HepG2 (cell line): ENCODE measurements around the gene TARBP2. TPM values are rescaled to one million over a fixed set of nuclear protein-coding genes. Genes with fewer than 3 reads are reported as not detected.

Experiments
- AKAP8 ChIP-seq: sonication (generic); formaldehyde crosslinking; IDR thresholded peaks from 2 replicates; pipeline ENCODE4 v1.5.1; 2020; ENCODE audit warnings: mild to moderate bottlenecking, missing genetic modification reagents
- HCFC1 ChIP-seq: fragments of 150-350 bp; IDR thresholded peaks from 2 replicates; pipeline ENCODE4 v1.6.1; 2014; ENCODE audit warnings: low read depth, low read length
- HNF4G ChIP-seq, 2 experiments: sonication (generic) in 1 of 2; formaldehyde crosslinking in 1 of 2; IDR thresholded peaks; 2 replicates each; pipeline versions ENCODE4 v1.4.0 to v1.6.1; 2011 to 2020; ENCODE audit warnings: borderline replicate concordance in 2 of 2, low read depth in 2 of 2, mild to moderate bottlenecking in 2 of 2, low read length in 1 of 2, missing genetic modification reagents in 1 of 2, moderate library complexity in 1 of 2
- ISL2 ChIP-seq: sonication (generic); formaldehyde crosslinking; IDR thresholded peaks from 2 replicates; pipeline ENCODE4 v1.5.0; 2020; ENCODE audit warnings: missing genetic modification reagents
- MBD4 ChIP-seq: IDR thresholded peaks from 2 replicates; pipeline ENCODE4 v1.6.1; 2012; ENCODE audit warnings: low read length, inconsistent platforms, borderline replicate concordance
- MED8 ChIP-seq: sonication (generic); formaldehyde crosslinking; IDR thresholded peaks from 2 replicates; pipeline ENCODE4 v1.8.1; 2023; ENCODE audit warnings: mild to moderate bottlenecking, missing genetic modification reagents; ENCODE audit not compliant: insufficient replicate concordance
- MXD4 ChIP-seq: IDR thresholded peaks from 2 replicates; pipeline ENCODE4 v1.6.1; 2016; ENCODE audit warnings: mild to moderate bottlenecking, missing biosample characterization, missing genetic modification reagents
- NFE2L2 ChIP-seq: fragments of 150-350 bp; IDR thresholded peaks from 2 replicates; pipeline ENCODE4 v1.6.1; 2014; ENCODE audit warnings: low read length
- PITX1 ChIP-seq: sonication (generic); formaldehyde crosslinking; IDR thresholded peaks from 2 replicates; pipeline ENCODE4 v1.5.1; 2020; ENCODE audit warnings: mild to moderate bottlenecking, missing genetic modification reagents
- REL ChIP-seq: sonication (generic); formaldehyde crosslinking; conservative IDR thresholded peaks from 2 replicates; pipeline ENCODE4 v1.8.0; 2022; ENCODE audit warnings: mild to moderate bottlenecking, missing genetic modification reagents, moderate library complexity
- SP5 ChIP-seq: IDR thresholded peaks from 2 replicates; pipeline ENCODE4 v1.6.1; 2016; ENCODE audit warnings: low read depth, borderline replicate concordance
- STAG1 ChIP-seq: sonication (generic); formaldehyde crosslinking; IDR thresholded peaks from 2 replicates; pipeline ENCODE4 v1.4.0; 2020; ENCODE audit warnings: missing genetic modification reagents
- TBL1XR1 ChIP-seq: fragments of 150-350 bp; IDR thresholded peaks from 2 replicates; pipeline ENCODE4 v1.6.1; 2014; ENCODE audit warnings: borderline replicate concordance, low read length; ENCODE audit not compliant: partially characterized antibody
- TMF1 ChIP-seq: sonication (generic); formaldehyde crosslinking; IDR thresholded peaks from 2 replicates; pipeline ENCODE4 v1.8.1; 2022; ENCODE audit warnings: low read depth, missing genetic modification reagents
- ZBTB1 ChIP-seq: sonication (generic); formaldehyde crosslinking; IDR thresholded peaks from 2 replicates; pipeline ENCODE4 v1.4.0; 2020; ENCODE audit warnings: missing genetic modification reagents, borderline replicate concordance
- ZC3H4 ChIP-seq: sonication (generic); formaldehyde crosslinking; IDR thresholded peaks from 2 replicates; pipeline ENCODE4 v1.4.0; 2020; ENCODE audit warnings: missing genetic modification reagents, borderline replicate concordance
- ZKSCAN1 ChIP-seq: fragments of 150-350 bp; IDR thresholded peaks from 2 replicates; pipeline ENCODE4 v1.6.1; 2014; ENCODE audit warnings: low read length
- ZNF143 ChIP-seq: sonication (generic); formaldehyde crosslinking; IDR thresholded peaks from 2 replicates; pipeline ENCODE4 v1.4.0; 2020; ENCODE audit warnings: missing genetic modification reagents
- ZNF205 ChIP-seq: IDR thresholded peaks from 2 replicates; pipeline ENCODE4 v1.6.1; 2018; ENCODE audit warnings: missing biosample characterization, missing genetic modification reagents
- ZNF207 ChIP-seq: fragments of 450-650 bp; IDR thresholded peaks from 2 replicates; pipeline ENCODE4 v1.6.1; 2016; ENCODE audit warnings: antibody characterized with exemption, borderline replicate concordance
- ZNF260 ChIP-seq: sonication (generic); formaldehyde crosslinking; IDR thresholded peaks from 2 replicates; pipeline ENCODE4 v1.4.0; 2020; ENCODE audit warnings: missing genetic modification reagents, low read depth, mild to moderate bottlenecking, borderline replicate concordance
- ZNF335 ChIP-seq: sonication (generic); formaldehyde crosslinking; IDR thresholded peaks from 2 replicates; pipeline ENCODE4 v1.4.0; 2020; ENCODE audit warnings: missing genetic modification reagents
- ZNF382 ChIP-seq: sonication (generic); formaldehyde crosslinking; IDR thresholded peaks from 2 replicates; pipeline ENCODE4 v1.5.0; 2020; ENCODE audit warnings: missing genetic modification reagents, mild to moderate bottlenecking, borderline replicate concordance
- ZNF577 ChIP-seq: sonication (generic); formaldehyde crosslinking; IDR thresholded peaks from 2 replicates; pipeline ENCODE4 v1.4.0; 2020; ENCODE audit warnings: mild to moderate bottlenecking, low read depth, missing genetic modification reagents, borderline replicate concordance
- ZNF782 ChIP-seq: sonication (generic); formaldehyde crosslinking; IDR thresholded peaks from 2 replicates; pipeline ENCODE4 v1.4.0; 2020; ENCODE audit warnings: missing genetic modification reagents, mild to moderate bottlenecking, borderline replicate concordance
- ZZZ3 ChIP-seq: sonication (generic); formaldehyde crosslinking; IDR thresholded peaks from 2 replicates; pipeline ENCODE4 v1.4.0; 2020; ENCODE audit warnings: missing genetic modification reagents, mild to moderate bottlenecking, borderline replicate concordance
- polyA plus RNA-seq, 8 experiments: library from polyadenylated mRNA; depleted of rRNA in 3 of 8; stranded (reverse) in 7 of 8; unstranded in 1 of 8; fragments of >200 nt; fragmentation: Illumina TruSeq in 4 of 8; extraction: Trizol in 4 of 8; gene quantifications; 2 replicates each; pipeline versions ENCODE4 v1.2.1 to v1.2.3, GENCODE V29; 2011 to 2016; ENCODE audit warnings: low read depth in 4 of 8, missing spikeins in 1 of 8, mixed read lengths in 1 of 8; ENCODE audit not compliant: insufficient read depth in 1 of 8
- total RNA-seq, 5 experiments: library from RNA; depleted of rRNA; stranded (reverse); fragments of >200 nt; fragmentation: Illumina TruSeq; extraction: Trizol; gene quantifications; 2 replicates each; pipeline ENCODE4 v1.2.3, GENCODE V29; 2016; ENCODE audit warnings: low read depth in 1 of 5
- TF ChIP-seq, protein P1 (sequence below): IDR thresholded peaks from 2 replicates; pipeline ENCODE4 v1.6.1; 2016; ENCODE audit warnings: missing compliant biosample characterization, missing genetic modification reagents, borderline replicate concordance
- TF ChIP-seq, protein P2 (sequence below): sonication (generic); formaldehyde crosslinking; IDR thresholded peaks from 2 replicates; pipeline ENCODE4 v1.8.1; 2023; ENCODE audit warnings: mild to moderate bottlenecking, inconsistent platforms, moderate library complexity, missing genetic modification reagents, borderline replicate concordance
- TF ChIP-seq, protein P3 (sequence below): sonication (generic); formaldehyde crosslinking; IDR thresholded peaks from 2 replicates; pipeline ENCODE4 v1.8.0; 2022; ENCODE audit warnings: low read depth, missing genetic modification reagents

Gene TARBP2
- total and polyA plus RNA-seq, 2 of the 13 experiments (the other 11 are each of a cell fraction or from before 2014, with no cell fraction given), result 47.0 to 55.5 TPM

DNA sequence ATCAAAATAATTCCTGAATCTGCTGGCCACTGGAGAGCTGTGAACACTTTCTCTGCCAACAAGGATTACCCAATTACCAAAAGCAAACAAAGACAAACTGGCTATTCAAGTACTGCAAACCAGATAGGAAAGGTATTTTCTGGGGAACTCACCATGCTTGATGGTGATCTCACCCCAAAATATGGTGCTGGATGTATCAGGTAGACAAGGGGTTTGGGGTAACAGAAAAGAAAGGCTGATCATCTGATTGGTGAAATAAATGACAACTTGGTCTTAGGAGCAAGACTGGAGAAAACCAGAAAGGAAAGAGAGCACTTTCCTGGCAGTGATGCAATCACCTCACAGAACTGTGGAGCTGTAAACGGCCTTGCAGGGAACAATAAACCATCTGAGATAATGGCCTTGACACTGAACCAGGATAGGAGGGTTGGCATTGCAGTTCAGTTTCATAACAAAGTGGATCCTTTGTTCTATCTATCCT lies 37.2 kb downstream of the TARBP2 start (continued):
- TF ChIP-seq ZNF782 (CRISPR knock-in tag) (no peak), HCFC1 (no peak), ZNF205 (CRISPR knock-in tag) (peak; percentile 89), ZNF382 (CRISPR knock-in tag) (no peak), TMF1 (CRISPR knock-in tag) (no peak), ZNF260 (no peak), ZKSCAN1 (no peak), NFE2L2 (no peak), AKAP8 (CRISPR knock-in tag) (no peak), ZC3H4 (no peak), REL (CRISPR knock-in tag) (no peak), ZNF207 (no peak), MED8 (no peak), ZBTB1 (no peak), ZNF335 (CRISPR knock-in tag) (no peak), MXD4 (CRISPR knock-in tag) (0 out of 2 replicates have a peak, but pooled peaks have one; percentile 43), ISL2 (CRISPR knock-in tag) (peak; percentile 77), HNF4G (IDR thresholded peaks at IDR 0.05; ENCODE audit: borderline replicate concordance, low read depth, low read length) (peak; percentile 30; the same call in 1 of the 2 replicates), HNF4G (CRISPR knock-in tag; IDR thresholded peaks at IDR 0.05; ENCODE audit: borderline replicate concordance, low read depth) (no peak), MBD4 (peak; percentile 84), ZNF577 (no peak), ZZZ3 (no peak), SP5 (CRISPR knock-in tag) (no peak; the same call in 1 of the 2 replicates), ZNF143 (CRISPR knock-in tag) (peak; percentile 33; the same call in 1 of the 2 replicates), PITX1 (CRISPR knock-in tag) (peak; percentile 84), TBL1XR1 (peak; percentile 96), STAG1 (CRISPR knock-in tag) (peak; percentile 12; the same call in 1 of the 2 replicates)
- TF ChIP-seq, protein P1, sequence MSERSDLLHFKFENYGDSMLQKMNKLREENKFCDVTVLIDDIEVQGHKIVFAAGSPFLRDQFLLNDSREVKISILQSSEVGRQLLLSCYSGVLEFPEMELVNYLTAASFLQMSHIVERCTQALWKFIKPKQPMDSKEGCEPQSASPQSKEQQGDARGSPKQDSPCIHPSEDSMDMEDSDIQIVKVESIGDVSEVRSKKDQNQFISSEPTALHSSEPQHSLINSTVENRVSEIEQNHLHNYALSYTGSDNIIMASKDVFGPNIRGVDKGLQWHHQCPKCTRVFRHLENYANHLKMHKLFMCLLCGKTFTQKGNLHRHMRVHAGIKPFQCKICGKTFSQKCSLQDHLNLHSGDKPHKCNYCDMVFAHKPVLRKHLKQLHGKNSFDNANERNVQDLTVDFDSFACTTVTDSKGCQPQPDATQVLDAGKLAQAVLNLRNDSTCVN (CRISPR knock-in tag), result no peak
- TF ChIP-seq, protein P2, sequence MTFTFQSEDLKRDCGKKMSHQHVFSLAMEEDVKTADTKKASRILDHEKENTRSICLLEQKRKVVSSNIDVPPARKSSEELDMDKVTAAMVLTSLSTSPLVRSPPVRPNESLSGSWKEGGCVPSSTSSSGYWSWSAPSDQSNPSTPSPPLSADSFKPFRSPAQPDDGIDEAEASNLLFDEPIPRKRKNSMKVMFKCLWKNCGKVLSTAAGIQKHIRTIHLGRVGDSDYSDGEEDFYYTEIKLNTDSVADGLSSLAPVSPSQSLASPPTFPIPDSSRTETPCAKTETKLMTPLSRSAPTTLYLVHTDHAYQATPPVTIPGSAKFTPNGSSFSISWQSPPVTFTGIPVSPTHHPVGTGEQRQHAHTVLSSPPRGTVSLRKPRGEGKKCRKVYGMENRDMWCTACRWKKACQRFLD, result no peak
- TF ChIP-seq, protein P3, sequence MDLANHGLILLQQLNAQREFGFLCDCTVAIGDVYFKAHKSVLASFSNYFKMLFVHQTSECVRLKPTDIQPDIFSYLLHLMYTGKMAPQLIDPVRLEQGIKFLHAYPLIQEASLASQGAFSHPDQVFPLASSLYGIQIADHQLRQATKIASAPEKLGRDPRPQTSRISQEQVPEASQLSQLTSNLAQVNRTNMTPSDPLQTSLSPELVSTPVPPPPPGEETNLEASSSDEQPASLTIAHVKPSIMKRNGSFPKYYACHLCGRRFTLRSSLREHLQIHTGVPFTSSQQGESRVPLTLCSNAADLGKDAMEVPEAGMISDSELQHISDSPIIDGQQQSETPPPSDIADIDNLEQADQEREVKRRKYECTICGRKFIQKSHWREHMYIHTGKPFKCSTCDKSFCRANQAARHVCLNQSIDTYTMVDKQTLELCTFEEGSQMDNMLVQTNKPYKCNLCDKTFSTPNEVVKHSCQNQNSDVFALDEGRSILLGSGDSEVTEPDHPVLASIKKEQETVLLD (CRISPR knock-in tag), result 0 out of 2 replicates have a peak, but pooled peaks have one; percentile 28
